ENCODE measurements around the gene ACSM4. TPM values are rescaled to one million over a fixed set of nuclear protein-coding genes. Genes with fewer than 3 reads are reported as not detected.
"Not testable (repeated sequence)": the region's sequence is repeated elsewhere in the genome, so short reads cannot be mapped to it uniquely, and the experiment has no call there.

ACSM4 gene
- total RNA-seq, 2 donors from 2014 or later, result not detected

- ATAC-seq (no peak), DNase-seq (ENCODE audit: low spot score in 2 of 2) (no peak)
- no peaks in the 10 kb centered on the region for H3K36me3 Mint-ChIP-seq
Measured at GRCh38 chr12:7319930-7320329, 16.1 kb downstream of the ACSM4 start.

GRCh38 chr12:7321624-7322023 lies 17.8 kb downstream of the ACSM4 start:
- ATAC-seq, result no peak
- DNase-seq (ENCODE audit: low spot score in 2 of 2), result no peak
- Mint-ChIP-seq H3K36me3 (no peaks in the 10 kb centered on the region), H3K27ac (no peak overlapping the region), H3K9me3 (no peaks in the 10 kb centered on the region)

More at GRCh38 chr12:7319930-7320329, 16.1 kb downstream of the ACSM4 start:
- no peaks in the 10 kb centered on the region for H3K9me3 Mint-ChIP-seq
- no peak overlapping the region for H3K27ac Mint-ChIP-seq

- ATAC-seq, result no peak
- H3K9me3 Mint-ChIP-seq, result no peaks in the 10 kb centered on the region
- no peaks in the 10 kb centered on the region for H3K36me3 Mint-ChIP-seq
- DNase-seq (ENCODE audit: low spot score in 2 of 2), result no peak
- H3K27ac Mint-ChIP-seq, result no peak overlapping the region
Measured at GRCh38 chr12:7322599-7322998, 18.7 kb downstream of the ACSM4 start.

GRCh38 chr12:7324176-7324575 lies 20.3 kb downstream of the ACSM4 start:
- H3K9me3 Mint-ChIP-seq, result no peaks in the 10 kb centered on the region

GRCh38 chr12:7327918-7328317 lies 24.0 kb downstream of the ACSM4 start:
- H3K27ac Mint-ChIP-seq, result no peak overlapping the region
- H3K9me3 Mint-ChIP-seq, result peaks cover 0 to 9% of the 10 kb centered on the region in 2 donors
- H3K36me3 Mint-ChIP-seq, result no peaks in the 10 kb centered on the region
- DNase-seq (ENCODE audit: low spot score in 2 of 2) (no peak), ATAC-seq (no peak)

More at GRCh38 chr12:7324176-7324575, 20.3 kb downstream of the ACSM4 start:
- ATAC-seq (no peak), DNase-seq (ENCODE audit: low spot score in 2 of 2) (no peak)
- H3K27ac Mint-ChIP-seq, result no peak overlapping the region
- H3K36me3 Mint-ChIP-seq, result no peaks in the 10 kb centered on the region

- ATAC-seq; H3K9me3 Mint-ChIP-seq; H3K27ac Mint-ChIP-seq; H3K36me3 Mint-ChIP-seq; DNase-seq (ENCODE audit: low spot score in 2 of 2): not testable (repeated sequence)
Measured at GRCh38 chr12:7337790-7338189, 33.9 kb downstream of the ACSM4 start.

- Mint-ChIP-seq H3K27ac (no peak overlapping the region), H3K36me3 (peaks cover 1 to 8% of the 10 kb centered on the region in 2 donors), H3K9me3 (peaks cover 9 to 14% of the 10 kb centered on the region in 2 donors)
- ATAC-seq, result no peak
- no peak for DNase-seq (ENCODE audit: low spot score in 2 of 2)
Measured at GRCh38 chr12:7339675-7340074, 35.8 kb downstream of the ACSM4 start.

GRCh38 chr12:7344833-7345606 lies 41.1 kb downstream of the ACSM4 start:
- ATAC-seq (no peak), DNase-seq (ENCODE audit: low spot score in 2 of 2) (no peak)
- Mint-ChIP-seq H3K9me3 (peaks cover 19 to 20% of the 10 kb centered on the region in 2 donors), H3K27ac (no peak overlapping the region), H3K36me3 (peaks cover 8 to 18% of the 10 kb centered on the region in 2 donors)

- Mint-ChIP-seq H3K27ac (no peak overlapping the region), H3K36me3 (peaks cover 8 to 18% of the 10 kb centered on the region in 2 donors), H3K9me3 (peaks cover 19 to 20% of the 10 kb centered on the region in 2 donors)
- DNase-seq (ENCODE audit: low spot score in 2 of 2) (no peak), ATAC-seq (no peak)
Measured at GRCh38 chr12:7346551-7347225, 42.8 kb downstream of the ACSM4 start.

GRCh38 chr12:7349418-7349817 lies 45.5 kb downstream of the ACSM4 start:
- Mint-ChIP-seq H3K36me3 (peaks cover 8 to 12% of the 10 kb centered on the region in 2 donors), H3K9me3 (peaks cover 7 to 11% of the 10 kb centered on the region in 2 donors), H3K27ac (no peak overlapping the region)
- DNase-seq (ENCODE audit: low spot score in 2 of 2) (no peak), ATAC-seq (no peak)

- no peak for DNase-seq (ENCODE audit: low spot score in 2 of 2)
- no peaks in the 10 kb centered on the region for H3K9me3 Mint-ChIP-seq
- no peaks in the 10 kb centered on the region for H3K36me3 Mint-ChIP-seq
- no peak overlapping the region for H3K27ac Mint-ChIP-seq
- ATAC-seq, result no peak
Measured at GRCh38 chr12:7351177-7351576, 47.3 kb downstream of the ACSM4 start.

- ATAC-seq (no peak), DNase-seq (ENCODE audit: low spot score in 2 of 2) (no peak)
- Mint-ChIP-seq H3K36me3 (no peaks in the 10 kb centered on the region), H3K9me3 (no peaks in the 10 kb centered on the region), H3K27ac (no peak overlapping the region)
Measured at GRCh38 chr12:7352661-7353060, 48.8 kb downstream of the ACSM4 start.

- Mint-ChIP-seq H3K27ac (no peak overlapping the region), H3K9me3 (no peaks in the 10 kb centered on the region), H3K36me3 (no peaks in the 10 kb centered on the region)
- no peak for DNase-seq (ENCODE audit: low spot score in 2 of 2)
- no peak for ATAC-seq
Measured at GRCh38 chr12:7354529-7354928, 50.7 kb downstream of the ACSM4 start.

GRCh38 chr12:7361265-7361664 lies 57.4 kb downstream of the ACSM4 start:
- DNase-seq (ENCODE audit: low spot score in 2 of 2), result no peak

GRCh38 chr12:7362734-7363133 lies 58.9 kb downstream of the ACSM4 start:
- ATAC-seq, result no peak
- Mint-ChIP-seq H3K9me3 (no peaks in the 10 kb centered on the region), H3K27ac (no peak overlapping the region), H3K36me3 (no peaks in the 10 kb centered on the region)
- DNase-seq (ENCODE audit: low spot score in 2 of 2), result no peak

More at GRCh38 chr12:7361265-7361664, 57.4 kb downstream of the ACSM4 start:
- no peak for ATAC-seq
- no peaks in the 10 kb centered on the region for H3K9me3 Mint-ChIP-seq
- no peaks in the 10 kb centered on the region for H3K36me3 Mint-ChIP-seq
- H3K27ac Mint-ChIP-seq, result no peak overlapping the region

GRCh38 chr12:7369274-7369729 lies 65.4 kb downstream of the ACSM4 start:
- peak in 1 of 2 donors; percentile 11 for ATAC-seq
- Mint-ChIP-seq H3K36me3 (no peaks in the 10 kb centered on the region), H3K9me3 (peaks cover 0 to 6% of the 10 kb centered on the region in 2 donors), H3K27ac (no peak overlapping the region)
- DNase-seq (ENCODE audit: low spot score in 2 of 2), result no peak

- ATAC-seq (no peak), DNase-seq (ENCODE audit: low spot score in 2 of 2) (no peak)
- peaks cover 0 to 6% of the 10 kb centered on the region in 2 donors for H3K9me3 Mint-ChIP-seq
- H3K27ac Mint-ChIP-seq, result no peak overlapping the region
- no peaks in the 10 kb centered on the region for H3K36me3 Mint-ChIP-seq
Measured at GRCh38 chr12:7373226-7373625, 69.4 kb downstream of the ACSM4 start.
